ENCODE data around the gene PDIA6. TPM values are rescaled to one million over a fixed set of nuclear protein-coding genes. Genes with fewer than 3 reads are reported as not detected.

Gene PDIA6
- total RNA-seq, 1 donor: 58.7 TPM

GRCh38 chr2:10772201-10772867 is 40.3 kb downstream of the PDIA6 start:
- no peaks in the 10 kb centered on the region for H3K4me1 ChIP-seq (ENCODE audit: insufficient read depth, low read length)
- H3K4me3 ChIP-seq (ENCODE audit: low read length): no peak overlapping the region
- no peaks in the 10 kb centered on the region for H3K9me3 ChIP-seq (ENCODE audit: low read depth, low read length)
- no peaks in the 10 kb centered on the region for H3K27me3 ChIP-seq (ENCODE audit: insufficient read depth, low read length)

- H3K9me3 ChIP-seq (ENCODE audit: low read depth, low read length): no peaks in the 10 kb centered on the region
- H3K4me3 ChIP-seq (ENCODE audit: low read length): no peak overlapping the region
- no peaks in the 10 kb centered on the region for H3K4me1 ChIP-seq (ENCODE audit: insufficient read depth, low read length)
- H3K27me3 ChIP-seq (ENCODE audit: insufficient read depth, low read length): no peaks in the 10 kb centered on the region
Observed at GRCh38 chr2:10771786-10772185, 40.8 kb downstream of the PDIA6 start.

GRCh38 chr2:10770956-10771750 is 41.4 kb downstream of the PDIA6 start:
- H3K4me1 ChIP-seq (ENCODE audit: insufficient read depth, low read length): no peaks in the 10 kb centered on the region
- H3K27me3 ChIP-seq (ENCODE audit: insufficient read depth, low read length): no peaks in the 10 kb centered on the region
- H3K4me3 ChIP-seq (ENCODE audit: low read length): no peak overlapping the region
- H3K9me3 ChIP-seq (ENCODE audit: low read depth, low read length): no peaks in the 10 kb centered on the region

- Histone ChIP-seq H3K4me1 (ENCODE audit: insufficient read depth, low read length) (no peaks in the 10 kb centered on the region), H3K9me3 (ENCODE audit: low read depth, low read length) (no peaks in the 10 kb centered on the region), H3K27me3 (ENCODE audit: insufficient read depth, low read length) (no peaks in the 10 kb centered on the region), H3K4me3 (ENCODE audit: low read length) (no peak overlapping the region)
Observed at GRCh38 chr2:10768063-10768507, 44.5 kb downstream of the PDIA6 start.

GRCh38 chr2:10765914-10766313 is 46.7 kb downstream of the PDIA6 start:
- Histone ChIP-seq H3K9me3 (ENCODE audit: low read depth, low read length) (no peaks in the 10 kb centered on the region), H3K4me1 (ENCODE audit: insufficient read depth, low read length) (no peaks in the 10 kb centered on the region), H3K27me3 (ENCODE audit: insufficient read depth, low read length) (no peaks in the 10 kb centered on the region), H3K4me3 (ENCODE audit: low read length) (no peak overlapping the region)

GRCh38 chr2:10765461-10765860 is 47.1 kb downstream of the PDIA6 start:
- no peaks in the 10 kb centered on the region for H3K9me3 ChIP-seq (ENCODE audit: low read depth, low read length)
- no peak overlapping the region for H3K4me3 ChIP-seq (ENCODE audit: low read length)
- no peaks in the 10 kb centered on the region for H3K27me3 ChIP-seq (ENCODE audit: insufficient read depth, low read length)
- no peaks in the 10 kb centered on the region for H3K4me1 ChIP-seq (ENCODE audit: insufficient read depth, low read length)

GRCh38 chr2:10764896-10765295 is 47.7 kb downstream of the PDIA6 start:
- Histone ChIP-seq H3K4me1 (ENCODE audit: insufficient read depth, low read length) (no peaks in the 10 kb centered on the region), H3K27me3 (ENCODE audit: insufficient read depth, low read length) (no peaks in the 10 kb centered on the region), H3K9me3 (ENCODE audit: low read depth, low read length) (no peaks in the 10 kb centered on the region), H3K4me3 (ENCODE audit: low read length) (no peak overlapping the region)

- Histone ChIP-seq H3K9me3 (ENCODE audit: low read depth, low read length) (no peaks in the 10 kb centered on the region), H3K27me3 (ENCODE audit: insufficient read depth, low read length) (no peaks in the 10 kb centered on the region), H3K4me3 (ENCODE audit: low read length) (no peak overlapping the region), H3K4me1 (ENCODE audit: insufficient read depth, low read length) (no peaks in the 10 kb centered on the region)
Observed at GRCh38 chr2:10764096-10764785, 48.3 kb downstream of the PDIA6 start.

- Histone ChIP-seq H3K4me1 (ENCODE audit: insufficient read depth, low read length) (no peaks in the 10 kb centered on the region), H3K4me3 (ENCODE audit: low read length) (no peak overlapping the region), H3K27me3 (ENCODE audit: insufficient read depth, low read length) (no peaks in the 10 kb centered on the region), H3K9me3 (ENCODE audit: low read depth, low read length) (no peaks in the 10 kb centered on the region)
Observed at GRCh38 chr2:10763461-10763800, 49.2 kb downstream of the PDIA6 start.

- Histone ChIP-seq H3K4me3 (ENCODE audit: low read length) (no peak overlapping the region), H3K4me1 (ENCODE audit: insufficient read depth, low read length) (no peaks in the 10 kb centered on the region), H3K9me3 (ENCODE audit: low read depth, low read length) (no peaks in the 10 kb centered on the region), H3K27me3 (ENCODE audit: insufficient read depth, low read length) (no peaks in the 10 kb centered on the region)
Observed at GRCh38 chr2:10762651-10763460, 49.7 kb downstream of the PDIA6 start.

- no peaks in the 10 kb centered on the region for H3K9me3 ChIP-seq (ENCODE audit: low read depth, low read length)
- no peaks in the 10 kb centered on the region for H3K27me3 ChIP-seq (ENCODE audit: insufficient read depth, low read length)
- no peak overlapping the region for H3K4me3 ChIP-seq (ENCODE audit: low read length)
- H3K4me1 ChIP-seq (ENCODE audit: insufficient read depth, low read length): no peaks in the 10 kb centered on the region
Observed at GRCh38 chr2:10761591-10761990, 51.0 kb downstream of the PDIA6 start.

- Histone ChIP-seq H3K9me3 (ENCODE audit: low read depth, low read length) (no peaks in the 10 kb centered on the region), H3K4me3 (ENCODE audit: low read length) (no peak overlapping the region), H3K27me3 (ENCODE audit: insufficient read depth, low read length) (no peaks in the 10 kb centered on the region), H3K4me1 (ENCODE audit: insufficient read depth, low read length) (no peaks in the 10 kb centered on the region)
Observed at GRCh38 chr2:10760794-10761504, 51.6 kb downstream of the PDIA6 start.

GRCh38 chr2:10759151-10759714 is 53.4 kb downstream of the PDIA6 start:
- no peaks in the 10 kb centered on the region for H3K9me3 ChIP-seq (ENCODE audit: low read depth, low read length)
- H3K27me3 ChIP-seq (ENCODE audit: insufficient read depth, low read length): no peaks in the 10 kb centered on the region
- H3K4me3 ChIP-seq (ENCODE audit: low read length): no peak overlapping the region
- H3K4me1 ChIP-seq (ENCODE audit: insufficient read depth, low read length): no peaks in the 10 kb centered on the region

- Histone ChIP-seq H3K4me1 (ENCODE audit: insufficient read depth, low read length) (no peaks in the 10 kb centered on the region), H3K4me3 (ENCODE audit: low read length) (no peak overlapping the region), H3K9me3 (ENCODE audit: low read depth, low read length) (no peaks in the 10 kb centered on the region), H3K27me3 (ENCODE audit: insufficient read depth, low read length) (no peaks in the 10 kb centered on the region)
Observed at GRCh38 chr2:10757814-10758286, 54.7 kb downstream of the PDIA6 start.

Data from mononuclear cell (primary cell).